Esophagus squamous epithelium (tissue), 4 donors: Measurements from ENCODE around the gene LNPEP.

Source experiments
- CTCF ChIP-seq, 6 experiments: fragments of 450-650 bp in 4 of 6; fragments of 200-600 bp in 2 of 6; sonication (generic) in 2 of 6; IDR thresholded peaks; one replicate each; pipeline ENCODE4 v1.5.1; 2016 to 2019; ENCODE audit warnings: antibody characterized with exemption in 6 of 6, mild to moderate bottlenecking in 4 of 6, moderate library complexity in 4 of 6
- POLR2A ChIP-seq, 4 donors: fragments of 450-650 bp; IDR thresholded peaks; one replicate each; pipeline ENCODE4 v1.6.1; 2017; ENCODE audit warnings: antibody characterized with exemption in 4 of 4, mild to moderate bottlenecking in 4 of 4, moderate library complexity in 3 of 4

DNA sequence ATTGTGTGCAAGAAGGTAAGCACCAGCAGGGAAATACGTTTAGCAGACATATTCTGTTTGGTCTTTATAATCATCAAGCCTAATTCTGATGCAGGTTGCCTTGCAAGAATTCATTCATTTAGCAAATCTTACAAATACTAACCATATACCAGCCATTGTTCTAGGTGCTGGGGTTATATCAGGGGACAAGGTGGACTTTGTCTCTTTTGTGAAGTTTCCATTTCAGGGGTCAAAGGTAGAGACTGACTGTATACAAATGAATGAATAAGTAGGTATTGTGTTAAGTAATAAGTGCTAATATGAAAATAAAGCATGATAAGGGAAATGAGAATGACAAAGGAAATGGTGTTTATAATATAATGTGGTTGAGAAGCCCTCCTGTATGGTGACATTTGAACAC is 64.0 kb downstream of the LNPEP start:
- TF ChIP-seq CTCF (IDR thresholded peaks at IDR 0.05): no peak
- no peak for TF ChIP-seq POLR2A (IDR thresholded peaks at IDR 0.05)
